HG02870 (cell line): ENCODE results near the gene CD3E.

ENCODE experiments used
- ATAC-seq: cut with Tn5 transposase; IDR thresholded peaks from one replicate; pipeline ENCODE4 v1.9.1; 2021; ENCODE audit warnings: mild to moderate bottlenecking, moderate library complexity; ENCODE audit not compliant: unreplicated experiment

CD3E gene

GRCh38 chr11:118322721-118323120 is 18.2 kb downstream of the CD3E start:
- no peak for ATAC-seq

- ATAC-seq = no peak
Observed at GRCh38 chr11:118325283-118325682, 20.8 kb downstream of the CD3E start.

GRCh38 chr11:118328745-118329144 is 24.2 kb downstream of the CD3E start:
- no peak for ATAC-seq

- no peak for ATAC-seq
Observed at GRCh38 chr11:118334745-118335144, 30.2 kb downstream of the CD3E start.

- no peak for ATAC-seq
Observed at GRCh38 chr11:118338637-118339061, 34.1 kb downstream of the CD3E start.

- ATAC-seq = no peak
Observed at GRCh38 chr11:118339281-118339961, 34.9 kb downstream of the CD3E start.

- no peak for ATAC-seq
Observed at GRCh38 chr11:118340449-118340848, 35.9 kb downstream of the CD3E start.

- no peak for ATAC-seq
Observed at GRCh38 chr11:118341261-118341660, 36.7 kb downstream of the CD3E start.

- no peak for ATAC-seq
Observed at GRCh38 chr11:118341815-118342489, 37.4 kb downstream of the CD3E start.

GRCh38 chr11:118342503-118343161 is 38.1 kb downstream of the CD3E start, which contains the start of gene CD3D:
TSS of gene CD3D (minus strand) at chr11:118342705. CDS start at chr11:118342607, 98 bp downstream.
- no peak for ATAC-seq

GRCh38 chr11:118343248-118343647 is 38.7 kb downstream of the CD3E start:
- no peak for ATAC-seq

GRCh38 chr11:118343981-118344515 is 39.5 kb downstream of the CD3E start, which contains the start of gene CD3G:
TSS of gene CD3G (plus strand) at chr11:118344344. CDS start at chr11:118344424, 80 bp downstream.
- no peak for ATAC-seq

GRCh38 chr11:118349475-118349874 is 44.9 kb downstream of the CD3E start:
- ATAC-seq = no peak

- no peak for ATAC-seq
Observed at GRCh38 chr11:118353084-118353710, 48.7 kb downstream of the CD3E start.

GRCh38 chr11:118358071-118358470 is 53.5 kb downstream of the CD3E start:
- ATAC-seq = no peak

GRCh38 chr11:118359295-118359958 is 54.9 kb downstream of the CD3E start, which contains the start of gene UBE4A:
TSS of gene UBE4A (plus strand) at chr11:118359600. CDS start at chr11:118365081, 5,481 bp downstream.
- ATAC-seq = peak; percentile 93

GRCh38 chr11:118364956-118365615 is 60.6 kb downstream of the CD3E start:
- ATAC-seq = no peak
